Sigmoid colon (tissue), 7 donors: ENCODE data around the gene THSD8. TPM values are rescaled to one million over a fixed set of nuclear protein-coding genes. Genes with fewer than 3 reads are reported as not detected.

Experiments used
- DNase-seq: peaks from one replicate; pipeline ENCODE4 v3.0.0-alpha.2; 2019
- H3K27ac ChIP-seq, 4 donors: fragments of 200-600 bp; sonication (generic); one replicate each; pipeline ENCODE4 v1.5.1; 2016 to 2019; ENCODE audit warnings: mild to moderate bottlenecking in 1 of 4
- H3K27me3 ChIP-seq, 3 donors: fragments of 200-600 bp; sonication (generic); one replicate each; pipeline ENCODE4 v1.5.1; 2019; ENCODE audit warnings: mild to moderate bottlenecking in 1 of 3
- H3K36me3 ChIP-seq, 4 donors: fragments of 200-600 bp; sonication (generic); one replicate each; pipeline ENCODE4 v1.5.1; 2016 to 2019
- H3K4me1 ChIP-seq, 4 donors: fragments of 200-600 bp; sonication (generic); one replicate each; pipeline ENCODE4 v1.5.1; 2017 to 2019
- H3K4me3 ChIP-seq, 4 donors: fragments of 200-600 bp; sonication (generic); one replicate each; pipeline ENCODE4 v1.5.1; 2017 to 2019; ENCODE audit warnings: mild to moderate bottlenecking in 2 of 4, moderate library complexity in 1 of 4
- H3K9me3 ChIP-seq, 4 donors: fragments of 200-600 bp in 3 of 4; sonication (generic) in 3 of 4; one replicate each; pipeline versions ENCODE4 v1.5.1 to v1.6.1; 2013 to 2019
- CTCF ChIP-seq, 4 experiments: fragments of 450-650 bp in 3 of 4; fragments of 200-600 bp in 1 of 4; IDR thresholded peaks; one replicate each; pipeline ENCODE4 v1.5.1; 2016 to 2019; ENCODE audit warnings: antibody characterized with exemption in 4 of 4, mild to moderate bottlenecking in 3 of 4, moderate library complexity in 2 of 4
- EP300 ChIP-seq, 4 donors: sonication (generic); formaldehyde crosslinking; IDR thresholded peaks; one replicate each; pipeline ENCODE4 v1.6.1; 2017; ENCODE audit warnings: antibody characterized with exemption in 4 of 4
- POLR2A ChIP-seq, 2 donors: fragments of 450-650 bp; IDR thresholded peaks; one replicate each; pipeline ENCODE4 v1.6.1; 2016; ENCODE audit warnings: antibody characterized with exemption in 2 of 2, mild to moderate bottlenecking in 2 of 2, moderate library complexity in 2 of 2
- POLR2AphosphoS5 ChIP-seq, 4 donors: sonication (generic); formaldehyde crosslinking; IDR thresholded peaks; one replicate each; pipeline ENCODE4 v1.6.1; 2017; ENCODE audit warnings: antibody characterized with exemption in 4 of 4
- WGBS, 2 donors: extraction: QIAGEN DNeasy Blood & Tissue Kit; methylation state at CpG; one replicate each; pipeline ENCODE4 v1.1.7; 2013; 5-methylcytosine and 5-hydroxymethylcytosine counted together
- intact Hi-C: fragments of 100-400 bp; cut with DNase I; formaldehyde crosslinking; loops from one replicate; pipeline ENCODE4 v1.15.1; 2023
- polyA plus RNA-seq, 3 donors: library from polyadenylated mRNA; stranded (reverse); fragments of 200-250 nt; gene quantifications; one replicate each; pipeline ENCODE4 v1.2.3, GENCODE V29; 2013
- small RNA-seq, 3 donors: library from RNA; depleted of rRNA; stranded (forward); fragments of <200 nt; gene quantifications; one replicate each; pipeline ENCODE3, GENCODE V24; 2016
- total RNA-seq, 4 donors: library from RNA; depleted of rRNA; stranded (reverse); fragments of >200 nt; gene quantifications; one replicate each; pipeline ENCODE4 v1.1.0, GENCODE V29; 2016
- donor health status: healthy with polysubstance abuse.
- donor health status: Bipolar disorder and iron deficiency.
- donor health status: healthy.

The THSD8 gene
- total and polyA plus RNA-seq, 7 donors, result 2.5 to 2.8 TPM; not detected in 5

GRCh38 chr19:12847159-12848139, 45.6 kb downstream of the THSD8 start:
- H3K4me3 ChIP-seq, result peak overlapping the region in 2 of 4 donors; percentile 11 to 32
- peak overlapping the region in 1 of 4 donors; percentile 43 for H3K27ac ChIP-seq
- H3K4me1 ChIP-seq, result peaks cover 0 to 12% (median 7%) of the 10 kb centered on the region in 4 donors
- H3K9me3 ChIP-seq, result no peaks in the 10 kb centered on the region
- peak; percentile 92 for DNase-seq
- TF ChIP-seq CTCF (IDR thresholded peaks at IDR 0.05), result peak; percentile 94 to 99 (median 97)
- peak in 1 of 4 donors; percentile 74 for TF ChIP-seq POLR2AphosphoS5 (IDR thresholded peaks at IDR 0.05)
- TF ChIP-seq EP300 (IDR thresholded peaks at IDR 0.05), result peak in 1 of 4 donors; percentile 78
- TF ChIP-seq POLR2A (IDR thresholded peaks at IDR 0.05), result no peak
- intact Hi-C loops, result loop anchor here (1.0 to 2.0 kb wide), 2 partner anchors 41 to 81 kb away; partner anchors contain the start of gene RNASEH2A
- 10 to 12% methylated on average over 69 of the region's 69 CpGs for WGBS, 2 donors
- no peaks in the 10 kb centered on the region for H3K36me3 ChIP-seq
- H3K27me3 ChIP-seq, result peaks cover 6 to 35% (median 15%) of the 10 kb centered on the region in 3 donors

Small RNA genes within 50 kb of the gene (small RNA-seq; reads per million reads assigned to genes)
- 0 reads per million in 3 donors for gene MIR5684
- gene MIR6794, result 0 reads per million in 3 donors

Other genes with a start within 250 kb of the THSD8 start
- 1 to 10 TPM; 4.3 to 7.8 (median 5.5) TPM for gene ZNF490, start 191.3 kb upstream of the THSD8 start, total RNA-seq
- 1 to 10 TPM in 2 of 3 donors, not detected in 1; 1.6 to 2.2 TPM for gene ZNF490, start 191.3 kb upstream of the THSD8 start, polyA plus RNA-seq
- 10 to 100 TPM; 16.6 to 27.6 (median 22.3) TPM for gene ZNF791, start 191.1 kb upstream of the THSD8 start, total RNA-seq
- gene ZNF791, start 191.1 kb upstream of the THSD8 start, polyA plus RNA-seq, result 1 to 10 TPM; 4.2 to 9.4 (median 5.3) TPM
- 10 to 100 TPM; 41.1 to 75.6 (median 63.8) TPM for gene MAN2B1, start 135.3 kb upstream of the THSD8 start, total RNA-seq
- gene MAN2B1, start 135.3 kb upstream of the THSD8 start, polyA plus RNA-seq, result 10 to 100 TPM; 26.4 to 68.1 (median 31.0) TPM
- gene WDR83, start 135.3 kb upstream of the THSD8 start, total RNA-seq, result 10 to 100 TPM in 2 of 4 donors, 1 to 10 TPM in 2; 7.8 to 11.7 (median 10.0) TPM
- 10 to 100 TPM in 2 of 3 donors, 1 to 10 TPM in 1; 8.3 to 13.4 (median 12.6) TPM for gene WDR83, start 135.3 kb upstream of the THSD8 start, polyA plus RNA-seq
- 100 to 1,000 TPM; 105 to 160 (median 136) TPM for gene DHPS, start 120.2 kb upstream of the THSD8 start, total RNA-seq
- gene DHPS, start 120.2 kb upstream of the THSD8 start, polyA plus RNA-seq, result 10 to 100 TPM; 60.3 to 74.1 (median 73.3) TPM
- not detected for gene GNG14, start 114.1 kb upstream of the THSD8 start, total RNA-seq
- not detected for gene GNG14, start 114.1 kb upstream of the THSD8 start, polyA plus RNA-seq
- 1 to 10 TPM; 3.6 to 6.4 (median 4.5) TPM for gene FBXW9, start 105.4 kb upstream of the THSD8 start, total RNA-seq
- gene FBXW9, start 105.4 kb upstream of the THSD8 start, polyA plus RNA-seq, result 10 to 100 TPM in 1 of 3 donors, 1 to 10 TPM in 2; 6.2 to 10.8 (median 7.8) TPM
- 10 to 100 TPM; 54.2 to 92.2 (median 60.5) TPM for gene TNPO2, start 78.1 kb upstream of the THSD8 start, total RNA-seq
- gene TNPO2, start 78.1 kb upstream of the THSD8 start, polyA plus RNA-seq, result 10 to 100 TPM in 2 of 3 donors, 1 to 10 TPM in 1; 9.5 to 47.2 (median 12.0) TPM
- 100 to 1,000 TPM; 443 to 505 (median 475) TPM for gene TRIR, start 67.4 kb upstream of the THSD8 start, total RNA-seq
- 100 to 1,000 TPM; 261 to 324 (median 321) TPM for gene TRIR, start 67.4 kb upstream of the THSD8 start, polyA plus RNA-seq
- 10 to 100 TPM; 34.6 to 59.4 (median 44.5) TPM for gene GET3, start 64.6 kb upstream of the THSD8 start, total RNA-seq
- gene GET3, start 64.6 kb upstream of the THSD8 start, polyA plus RNA-seq, result 100 to 1,000 TPM in 1 of 3 donors, 10 to 100 TPM in 2; 85.8 to 121 (median 98.5) TPM
- under 1 TPM in 1 of 4 donors, not detected in 3; 0.36 TPM for gene BEST2, start 50.3 kb upstream of the THSD8 start, total RNA-seq
- gene BEST2, start 50.3 kb upstream of the THSD8 start, polyA plus RNA-seq, result 10 to 100 TPM; 44.4 to 50.0 (median 45.8) TPM
- gene HOOK2, start 26.5 kb upstream of the THSD8 start, total RNA-seq, result 10 to 100 TPM; 10.2 to 37.9 (median 12.7) TPM
- gene HOOK2, start 26.5 kb upstream of the THSD8 start, polyA plus RNA-seq, result 10 to 100 TPM; 36.0 to 80.4 (median 42.1) TPM
- gene JUNB, start 10.6 kb upstream of the THSD8 start, total RNA-seq, result 1,000 to 10,000 TPM in 1 of 4 donors, 100 to 1,000 TPM in 3; 125 to 1,252 (median 504) TPM
- 100 to 1,000 TPM in 2 of 3 donors, 10 to 100 TPM in 1; 91.6 to 289 (median 249) TPM for gene JUNB, start 10.6 kb upstream of the THSD8 start, polyA plus RNA-seq
- gene PRDX2, start 269 bp upstream of the THSD8 start, total RNA-seq, result 100 to 1,000 TPM; 248 to 312 (median 264) TPM
- 100 to 1,000 TPM; 277 to 379 (median 284) TPM for gene PRDX2, start 269 bp upstream of the THSD8 start, polyA plus RNA-seq
- gene RNASEH2A, start 4.5 kb downstream of the THSD8 start, total RNA-seq, result 1 to 10 TPM; 1.9 to 3.7 (median 3.0) TPM
- 10 to 100 TPM in 1 of 3 donors, 1 to 10 TPM in 2; 6.2 to 22.1 (median 7.2) TPM for gene RNASEH2A, start 4.5 kb downstream of the THSD8 start, polyA plus RNA-seq
- 1 to 10 TPM in 1 of 4 donors, under 1 TPM in 1, not detected in 2; 0.82 to 1.8 TPM for gene RTBDN, start 32.5 kb downstream of the THSD8 start, total RNA-seq
- under 1 TPM in 1 of 3 donors, not detected in 2; 0.83 TPM for gene RTBDN, start 32.5 kb downstream of the THSD8 start, polyA plus RNA-seq
- 1 to 10 TPM in 1 of 4 donors, under 1 TPM in 3; 0.49 to 3.3 (median 0.76) TPM for gene MAST1, start 36.4 kb downstream of the THSD8 start, total RNA-seq
- gene MAST1, start 36.4 kb downstream of the THSD8 start, polyA plus RNA-seq, result 1 to 10 TPM; 1.2 to 2.6 (median 1.8) TPM
- gene DNASE2, start 79.4 kb downstream of the THSD8 start, total RNA-seq, result 10 to 100 TPM; 28.6 to 45.1 (median 32.1) TPM
- gene DNASE2, start 79.4 kb downstream of the THSD8 start, polyA plus RNA-seq, result 10 to 100 TPM; 11.4 to 45.4 (median 24.5) TPM
- gene KLF1, start 85.1 kb downstream of the THSD8 start, total RNA-seq, result not detected
- gene KLF1, start 85.1 kb downstream of the THSD8 start, polyA plus RNA-seq, result under 1 TPM in 1 of 3 donors, not detected in 2; 0.10 TPM
- gene GCDH, start 89.1 kb downstream of the THSD8 start, total RNA-seq, result 10 to 100 TPM; 24.7 to 85.0 (median 34.8) TPM
- 10 to 100 TPM; 10.8 to 40.0 (median 21.3) TPM for gene GCDH, start 89.1 kb downstream of the THSD8 start, polyA plus RNA-seq
- not detected for gene SYCE2, start 117.2 kb downstream of the THSD8 start, total RNA-seq
- under 1 TPM in 1 of 3 donors, not detected in 2; 0.17 TPM for gene SYCE2, start 117.2 kb downstream of the THSD8 start, polyA plus RNA-seq
- gene FARSA, start 131.6 kb downstream of the THSD8 start, total RNA-seq, result 10 to 100 TPM; 21.4 to 33.3 (median 31.7) TPM
- gene FARSA, start 131.6 kb downstream of the THSD8 start, polyA plus RNA-seq, result 10 to 100 TPM; 27.0 to 86.8 (median 29.1) TPM
- 100 to 1,000 TPM; 147 to 260 (median 208) TPM for gene CALR, start 136.5 kb downstream of the THSD8 start, total RNA-seq
- 100 to 1,000 TPM in 2 of 3 donors, 10 to 100 TPM in 1; 70.3 to 717 (median 168) TPM for gene CALR, start 136.5 kb downstream of the THSD8 start, polyA plus RNA-seq
- 100 to 1,000 TPM in 3 of 4 donors, 10 to 100 TPM in 1; 98.8 to 133 (median 117) TPM for gene RAD23A, start 143.8 kb downstream of the THSD8 start, total RNA-seq
- gene RAD23A, start 143.8 kb downstream of the THSD8 start, polyA plus RNA-seq, result 10 to 100 TPM; 58.7 to 99.3 (median 70.9) TPM
- 10 to 100 TPM; 36.0 to 65.8 (median 53.5) TPM for gene GADD45GIP1, start 155.2 kb downstream of the THSD8 start, total RNA-seq
- 10 to 100 TPM; 23.6 to 32.1 (median 28.2) TPM for gene GADD45GIP1, start 155.2 kb downstream of the THSD8 start, polyA plus RNA-seq
- gene DAND5, start 167.5 kb downstream of the THSD8 start, total RNA-seq, result 1 to 10 TPM; 1.2 to 2.0 (median 1.7) TPM
- under 1 TPM in 1 of 3 donors, not detected in 2; 0.13 TPM for gene DAND5, start 167.5 kb downstream of the THSD8 start, polyA plus RNA-seq
- 100 to 1,000 TPM in 1 of 4 donors, 10 to 100 TPM in 3; 44.1 to 104 (median 58.5) TPM for gene NFIX, start 193.4 kb downstream of the THSD8 start, total RNA-seq
- gene NFIX, start 193.4 kb downstream of the THSD8 start, polyA plus RNA-seq, result 10 to 100 TPM; 10.6 to 28.2 (median 22.2) TPM